Measurements from ENCODE around the gene PDZD8.

GRCh38 chr10:117241541-117242462, 133.4 kb downstream of the PDZD8 start:
- TF ChIP-seq, protein P1, sequence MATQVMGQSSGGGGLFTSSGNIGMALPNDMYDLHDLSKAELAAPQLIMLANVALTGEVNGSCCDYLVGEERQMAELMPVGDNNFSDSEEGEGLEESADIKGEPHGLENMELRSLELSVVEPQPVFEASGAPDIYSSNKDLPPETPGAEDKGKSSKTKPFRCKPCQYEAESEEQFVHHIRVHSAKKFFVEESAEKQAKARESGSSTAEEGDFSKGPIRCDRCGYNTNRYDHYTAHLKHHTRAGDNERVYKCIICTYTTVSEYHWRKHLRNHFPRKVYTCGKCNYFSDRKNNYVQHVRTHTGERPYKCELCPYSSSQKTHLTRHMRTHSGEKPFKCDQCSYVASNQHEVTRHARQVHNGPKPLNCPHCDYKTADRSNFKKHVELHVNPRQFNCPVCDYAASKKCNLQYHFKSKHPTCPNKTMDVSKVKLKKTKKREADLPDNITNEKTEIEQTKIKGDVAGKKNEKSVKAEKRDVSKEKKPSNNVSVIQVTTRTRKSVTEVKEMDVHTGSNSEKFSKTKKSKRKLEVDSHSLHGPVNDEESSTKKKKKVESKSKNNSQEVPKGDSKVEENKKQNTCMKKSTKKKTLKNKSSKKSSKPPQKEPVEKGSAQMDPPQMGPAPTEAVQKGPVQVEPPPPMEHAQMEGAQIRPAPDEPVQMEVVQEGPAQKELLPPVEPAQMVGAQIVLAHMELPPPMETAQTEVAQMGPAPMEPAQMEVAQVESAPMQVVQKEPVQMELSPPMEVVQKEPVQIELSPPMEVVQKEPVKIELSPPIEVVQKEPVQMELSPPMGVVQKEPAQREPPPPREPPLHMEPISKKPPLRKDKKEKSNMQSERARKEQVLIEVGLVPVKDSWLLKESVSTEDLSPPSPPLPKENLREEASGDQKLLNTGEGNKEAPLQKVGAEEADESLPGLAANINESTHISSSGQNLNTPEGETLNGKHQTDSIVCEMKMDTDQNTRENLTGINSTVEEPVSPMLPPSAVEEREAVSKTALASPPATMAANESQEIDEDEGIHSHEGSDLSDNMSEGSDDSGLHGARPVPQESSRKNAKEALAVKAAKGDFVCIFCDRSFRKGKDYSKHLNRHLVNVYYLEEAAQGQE (IDR thresholded peaks at IDR 0.05; ENCODE audit: borderline replicate concordance): no peak
- TF ChIP-seq RAD21 (conservative IDR thresholded peaks at IDR 0.05) (no peak), TAF1 (IDR thresholded peaks at IDR 0.05; ENCODE audit: low read depth) (no peak), CTCF (IDR thresholded peaks at IDR 0.05; ENCODE audit: poor library complexity, severe bottlenecking) (no peak), POLR2AphosphoS5 (IDR thresholded peaks at IDR 0.05) (no peak), EP300 (conservative IDR thresholded peaks at IDR 0.05; ENCODE audit: poor library complexity, severe bottlenecking) (no peak), EZH2 (IDR thresholded peaks at IDR 0.05; ENCODE audit: borderline replicate concordance, insufficient read depth, low read length, poor library complexity, severe bottlenecking) (no peak), SMC3 (conservative IDR thresholded peaks at IDR 0.05; ENCODE audit: poor library complexity) (no peak), MXI1 (conservative IDR thresholded peaks at IDR 0.05; ENCODE audit: poor library complexity, severe bottlenecking) (no peak)
